Neuronal stem cell (in vitro differentiated cells): ENCODE data around the gene ANKRD27.
A peak's percentile ranks its signal among the peaks of the same experiment; 100 is the strongest.
"Not testable (repeated sequence)": the region's sequence is repeated elsewhere in the genome, so short reads cannot be mapped to it uniquely, and the experiment has no call there.

Experiments used
- DNase-seq: peaks from one replicate; pipeline ENCODE4 v3.0.0-alpha.2; 2013; ENCODE audit warnings: low spot score
- H2AFZ ChIP-seq: one replicate; pipeline ENCODE4 v1.6.1; 2013; ENCODE audit warnings: mild to moderate bottlenecking, low read length, inconsistent platforms
- H2AK5ac ChIP-seq: 2 replicates; pipeline ENCODE4 v1.6.1; 2013; ENCODE audit warnings: low read depth, mild to moderate bottlenecking, inconsistent platforms, low read length, moderate library complexity, mixed read lengths
- H2BK120ac ChIP-seq: 2 replicates; pipeline ENCODE4 v1.6.1; 2013; ENCODE audit warnings: low read depth, mild to moderate bottlenecking, inconsistent platforms, low read length, moderate library complexity, mixed read lengths
- H2BK12ac ChIP-seq: one replicate; pipeline ENCODE4 v1.6.1; 2013; ENCODE audit warnings: low read length, inconsistent platforms
- H2BK15ac ChIP-seq: 2 replicates; pipeline ENCODE4 v1.6.1; 2013; ENCODE audit warnings: mild to moderate bottlenecking, low read length, inconsistent platforms, mixed read lengths
- H2BK5ac ChIP-seq: one replicate; pipeline ENCODE4 v1.6.1; 2013; ENCODE audit warnings: inconsistent platforms, mild to moderate bottlenecking, low read length, moderate library complexity
- H3K14ac ChIP-seq: one replicate; pipeline ENCODE4 v1.6.1; 2013; ENCODE audit warnings: low read length, inconsistent platforms
- H3K18ac ChIP-seq: 2 replicates; pipeline ENCODE4 v1.6.1; 2013; ENCODE audit warnings: low read length, inconsistent platforms
- H3K23ac ChIP-seq: 2 replicates; pipeline ENCODE4 v1.6.1; 2013; ENCODE audit warnings: low read depth, mild to moderate bottlenecking, mixed read lengths, low read length, inconsistent platforms; ENCODE audit not compliant: poor library complexity
- H3K27ac ChIP-seq: replicated peaks from 3 replicates; pipeline ENCODE4 v1.5.1; 2013; ENCODE audit warnings: low read length, inconsistent platforms
- H3K27me3 ChIP-seq, 3 experiments: 2 replicates each; pipeline ENCODE4 v1.6.1; 2013; ENCODE audit warnings: low read length in 3 of 3, mild to moderate bottlenecking in 2 of 3, inconsistent platforms in 1 of 3, low read depth in 1 of 3, mixed read lengths in 1 of 3, moderate library complexity in 1 of 3; ENCODE audit not compliant: control insufficient read depth in 3 of 3, insufficient read depth in 3 of 3
- H3K36me3 ChIP-seq, 2 donors: replicated peaks in 1 of 2; 2 replicates each; pipeline ENCODE4 v1.6.1; 2013; ENCODE audit warnings: low read length in 2 of 2; ENCODE audit not compliant: control insufficient read depth in 2 of 2, insufficient read depth in 2 of 2
- H3K4ac ChIP-seq: 2 replicates; pipeline ENCODE4 v1.6.1; 2013; ENCODE audit warnings: inconsistent platforms, mild to moderate bottlenecking, low read length, moderate library complexity
- H3K4me1 ChIP-seq, 2 donors: 1 replicate in 1 of 2; 2 replicates in 1 of 2; pipeline ENCODE4 v1.6.1; 2013; ENCODE audit warnings: low read length in 2 of 2, low read depth in 1 of 2; ENCODE audit not compliant: control insufficient read depth in 2 of 2, insufficient read depth in 1 of 2
- H3K4me2 ChIP-seq: one replicate; pipeline ENCODE4 v1.6.1; 2013; ENCODE audit warnings: mild to moderate bottlenecking, low read length, inconsistent platforms; ENCODE audit not compliant: insufficient read depth, poor library complexity, severe bottlenecking
- H3K4me3 ChIP-seq, 2 donors: 2 replicates each; pipeline ENCODE4 v1.5.1; 2013; ENCODE audit warnings: low read length in 2 of 2, mild to moderate bottlenecking in 2 of 2, inconsistent platforms in 1 of 2, moderate library complexity in 1 of 2
- H3K79me1 ChIP-seq: one replicate; pipeline ENCODE4 v1.6.1; 2013; ENCODE audit warnings: low read depth, mild to moderate bottlenecking, inconsistent platforms, low read length, moderate library complexity
- H3K9ac ChIP-seq: one replicate; pipeline ENCODE4 v1.6.1; 2013; ENCODE audit warnings: mild to moderate bottlenecking, low read depth, low read length, inconsistent platforms; ENCODE audit not compliant: poor library complexity
- H3K9me3 ChIP-seq, 2 donors: replicated peaks in 1 of 2; 2 replicates each; pipeline versions ENCODE3 to v1.6.1; 2013; ENCODE audit warnings: low read length in 2 of 2, mild to moderate bottlenecking in 2 of 2, inconsistent platforms in 1 of 2, low read depth in 1 of 2, mixed read lengths in 1 of 2, moderate library complexity in 1 of 2; ENCODE audit not compliant: control insufficient read depth in 2 of 2, insufficient read depth in 1 of 2
- H4K8ac ChIP-seq: one replicate; pipeline ENCODE4 v1.6.1; 2013; ENCODE audit warnings: low read depth, mild to moderate bottlenecking, inconsistent platforms, low read length, moderate library complexity
- H4K91ac ChIP-seq: one replicate; pipeline ENCODE4 v1.6.1; 2013; ENCODE audit warnings: low read length, low read depth, mild to moderate bottlenecking, inconsistent platforms; ENCODE audit not compliant: poor library complexity
- WGBS, 2 donors: extraction: QIAGEN DNeasy Blood & Tissue Kit; methylation state at CpG; one replicate each; pipeline ENCODE4 v1.1.7; 2013; ENCODE audit warnings: missing lambda C conversion rate in 2 of 2, mixed read lengths in 1 of 2; ENCODE audit not compliant: insufficient read length in 2 of 2, insufficient replicate concordance in 1 of 2; ENCODE audit errors: extremely low coverage in 2 of 2; 5-methylcytosine and 5-hydroxymethylcytosine counted together

The ANKRD27 gene

DNA sequence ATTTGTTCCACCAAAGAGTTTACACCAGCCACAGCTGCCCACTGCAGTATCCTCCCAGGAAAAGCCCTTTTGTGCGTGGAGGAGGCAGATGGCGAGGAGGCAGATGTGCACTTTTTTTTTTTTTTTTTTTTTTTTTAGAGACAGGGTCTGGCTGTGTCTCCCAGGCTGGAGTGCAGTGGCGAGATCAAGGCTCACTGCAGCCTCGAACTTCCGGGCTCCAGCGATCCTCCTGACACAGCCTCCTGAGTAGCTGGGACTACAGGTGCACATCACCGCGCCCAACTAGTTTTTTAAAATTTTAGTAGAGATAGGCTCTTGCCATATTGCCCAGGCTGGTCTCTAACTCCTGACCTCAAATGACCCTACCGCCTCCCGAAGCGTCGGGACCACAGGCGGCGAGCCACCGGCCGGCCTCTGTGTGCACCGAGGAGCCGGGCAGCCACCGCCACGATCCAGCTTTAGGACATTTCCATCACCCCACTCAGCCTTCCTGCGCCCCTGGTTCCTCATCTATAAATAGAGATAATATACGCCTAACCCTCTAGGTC lies 94.6 kb downstream of the ANKRD27 start:
- Histone ChIP-seq H2BK5ac (no peak overlapping the region), H2BK120ac (no peak overlapping the region), H2BK12ac (no peak overlapping the region), H3K18ac (peak overlapping the region; percentile 93), H3K27ac (no peak overlapping the region), H3K4ac (no peak overlapping the region), H2BK15ac (no peak overlapping the region), H3K9ac (no peak overlapping the region), H3K4me1 (peaks cover 3 to 4% of the 10 kb centered on the region in 2 donors), H3K4me2 (peak overlapping the region; percentile 68), H2AFZ (peak overlapping the region; percentile 100), H3K23ac (peak overlapping the region; percentile 98), H3K14ac (no peak overlapping the region), H3K79me1 (peaks cover 4% of the 10 kb centered on the region), H4K91ac (no peak overlapping the region), H3K4me3 (peak overlapping the region; percentile 67 to 82), H3K9me3 (no peaks in the 10 kb centered on the region), H3K36me3 (peaks cover 11 to 33% of the 10 kb centered on the region in 2 donors), H4K8ac (no peak overlapping the region), H3K27me3 (peaks cover 0 to 4% (median 0%) of the 10 kb centered on the region in 3 experiments), H2AK5ac (no peak overlapping the region)
- WGBS, 2 donors = no CpG with 5 or more reads among the region's 22 CpGs
- no peak for DNase-seq

DNA sequence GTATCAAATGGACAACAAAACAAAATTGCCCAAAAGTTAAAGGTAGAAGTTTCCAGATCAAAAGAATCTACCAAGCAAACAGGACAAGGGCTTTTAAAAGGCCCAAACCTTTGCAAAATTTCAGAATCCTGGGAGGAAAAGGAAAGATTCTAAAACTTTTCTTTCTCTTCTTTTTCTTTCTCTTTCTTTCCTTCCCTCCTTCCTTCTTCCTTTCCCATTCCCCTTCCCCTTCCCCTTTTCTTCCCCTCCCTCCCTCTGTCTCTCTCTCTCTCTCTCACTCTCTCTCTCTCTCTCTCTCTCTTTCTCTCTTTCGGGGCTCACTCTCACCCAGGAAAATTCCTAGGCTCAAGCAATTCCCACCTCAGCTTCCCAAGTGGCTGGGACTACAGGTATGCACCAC lies 98.2 kb downstream of the ANKRD27 start:
- Histone ChIP-seq H3K23ac (no peak overlapping the region), H2BK5ac (no peak overlapping the region), H4K8ac (no peak overlapping the region), H3K14ac (no peak overlapping the region), H4K91ac (no peak overlapping the region), H3K18ac (no peak overlapping the region), H3K9me3 (no peaks in the 10 kb centered on the region), H3K79me1 (peaks cover 4% of the 10 kb centered on the region), H3K27me3 (peaks cover 0 to 4% (median 0%) of the 10 kb centered on the region in 3 experiments), H2BK15ac (no peak overlapping the region), H3K27ac (no peak overlapping the region), H2AK5ac (no peak overlapping the region), H3K4ac (no peak overlapping the region), H3K36me3 (no peaks in the 10 kb centered on the region), H2BK120ac (no peak overlapping the region), H3K4me2 (no peak overlapping the region), H3K9ac (no peak overlapping the region), H2AFZ (no peak overlapping the region), H3K4me1 (no peaks in the 10 kb centered on the region), H3K4me3 (no peak overlapping the region), H2BK12ac (no peak overlapping the region)
- WGBS, 2 donors = no CpG with 5 or more reads among the region's 1 CpG
- no peak for DNase-seq

DNA sequence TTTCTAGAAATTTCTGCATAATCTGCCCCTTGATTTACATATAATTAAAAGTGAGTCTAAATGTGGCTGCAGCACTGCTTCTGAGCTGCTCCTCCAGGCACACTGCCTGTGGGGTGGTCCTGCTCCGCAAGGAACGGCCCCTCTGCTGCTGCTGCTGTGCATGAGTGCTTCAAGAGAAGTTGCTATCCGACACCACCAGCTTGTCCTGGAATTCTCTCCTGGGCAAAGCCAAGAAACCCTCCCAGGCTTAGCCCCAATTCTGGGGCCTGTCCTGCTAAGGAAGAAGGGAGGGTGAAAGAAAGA lies 101.5 kb downstream of the ANKRD27 start:
- Histone ChIP-seq H3K27ac (no peak overlapping the region), H3K79me1 (no peaks in the 10 kb centered on the region), H3K9me3 (no peaks in the 10 kb centered on the region), H3K4me1 (no peaks in the 10 kb centered on the region), H2BK5ac (no peak overlapping the region), H3K23ac (no peak overlapping the region), H4K8ac (no peak overlapping the region), H3K9ac (no peak overlapping the region), H2BK15ac (no peak overlapping the region), H3K4ac (no peak overlapping the region), H3K4me3 (no peak overlapping the region), H3K4me2 (no peak overlapping the region), H3K27me3 (no peaks in the 10 kb centered on the region), H3K14ac (no peak overlapping the region), H3K36me3 (no peaks in the 10 kb centered on the region), H3K18ac (no peak overlapping the region), H2AFZ (no peak overlapping the region), H2BK12ac (no peak overlapping the region), H2BK120ac (no peak overlapping the region), H4K91ac (no peak overlapping the region), H2AK5ac (no peak overlapping the region)
- no CpG with 5 or more reads among the region's 3 CpGs for WGBS, 2 donors
- no peak for DNase-seq

DNA sequence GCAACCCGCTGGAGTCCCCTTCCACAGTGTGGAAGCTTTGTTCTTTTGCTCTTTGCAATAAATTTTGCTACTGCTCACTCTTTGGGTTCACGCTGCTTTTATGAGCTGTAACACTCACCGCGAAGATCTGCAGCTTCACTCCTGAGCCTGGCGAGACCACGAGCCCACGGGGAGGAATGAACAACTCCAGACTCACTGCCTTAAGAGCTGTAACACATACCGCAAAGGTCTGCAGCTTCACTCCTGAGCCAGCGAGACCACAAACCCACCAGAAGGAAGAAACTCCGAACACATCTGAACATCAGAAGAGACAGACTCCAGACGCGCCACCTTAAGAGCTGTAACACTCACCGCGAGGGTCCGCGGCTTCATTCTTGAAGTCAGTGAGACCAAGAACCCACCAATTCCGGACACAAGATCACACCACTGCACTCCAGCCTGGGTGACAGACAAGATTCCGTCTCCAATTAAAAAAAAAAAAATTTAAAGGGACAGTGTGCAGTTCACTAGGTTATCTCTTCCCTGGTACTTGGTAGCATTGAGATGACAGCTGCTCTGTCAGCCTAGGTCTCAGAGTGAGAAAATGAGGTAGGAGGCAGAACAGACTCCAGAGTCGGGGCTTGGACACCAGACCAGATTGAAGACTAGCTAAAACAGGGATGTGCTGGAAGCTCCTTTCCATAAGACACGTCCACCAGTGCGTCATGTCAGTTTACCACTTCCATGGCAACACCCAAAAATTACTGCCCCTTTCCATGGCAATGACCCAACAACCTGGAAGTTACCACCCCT lies 102.1 kb downstream of the ANKRD27 start:
- DNase-seq, H2BK5ac ChIP-seq, H4K8ac ChIP-seq, H3K4me3 ChIP-seq, H3K27ac ChIP-seq, H3K23ac ChIP-seq, H2BK15ac ChIP-seq, H2AK5ac ChIP-seq, H3K4me1 ChIP-seq, H2BK120ac ChIP-seq, H4K91ac ChIP-seq, H3K14ac ChIP-seq, H3K9me3 ChIP-seq, H3K27me3 ChIP-seq, H3K4me2 ChIP-seq, H3K36me3 ChIP-seq, H3K4ac ChIP-seq, H3K18ac ChIP-seq, H2AFZ ChIP-seq, H2BK12ac ChIP-seq, H3K79me1 ChIP-seq, H3K9ac ChIP-seq: not testable (repeated sequence)
- WGBS, 2 donors = no CpG with 5 or more reads among the region's 21 CpGs
